Neural progenitor cell (in vitro differentiated cells): ENCODE results near the gene AHSP. TPM values are rescaled to one million over a fixed set of nuclear protein-coding genes. Genes with fewer than 3 reads are reported as not detected.
"Not testable (repeated sequence)": the region's sequence is repeated elsewhere in the genome, so short reads cannot be mapped to it uniquely, and the experiment has no call there.

ENCODE experiments used
- DNase-seq: peaks from one replicate; pipeline ENCODE4 v3.0.0-alpha.2; 2016; ENCODE audit warnings: low spot score
- H2AFZ ChIP-seq: fragments of 200-600 bp; sonication (generic); replicated peaks from 2 replicates; pipeline ENCODE4 v1.6.1; 2016; ENCODE audit warnings: antibody characterized with exemption
- H3F3A ChIP-seq: fragments of 200-600 bp; sonication (generic); 2 replicates; pipeline ENCODE4 v1.6.1; 2016; ENCODE audit warnings: antibody characterized with exemption, low read depth
- H3K27ac ChIP-seq: fragments of 200-600 bp; sonication (generic); 2 replicates; pipeline ENCODE4 v1.5.1; 2016; ENCODE audit warnings: mild to moderate bottlenecking
- H3K27me3 ChIP-seq: fragments of 200-600 bp; sonication (generic); 2 replicates; pipeline ENCODE4 v1.6.1; 2016; ENCODE audit warnings: mild to moderate bottlenecking, moderate library complexity
- H3K36me3 ChIP-seq: fragments of 200-600 bp; sonication (generic); 2 replicates; pipeline ENCODE4 v1.5.1; 2016
- H3K4me1 ChIP-seq: fragments of 200-600 bp; sonication (generic); 2 replicates; pipeline ENCODE4 v1.6.1; 2016; ENCODE audit warnings: mixed run types
- H3K4me2 ChIP-seq: fragments of 200-600 bp; sonication (generic); 2 replicates; pipeline ENCODE4 v1.6.1; 2016
- H3K4me3 ChIP-seq: fragments of 200-600 bp; sonication (generic); 2 replicates; pipeline ENCODE4 v1.5.1; 2016
- H3K79me2 ChIP-seq: fragments of 200-600 bp; sonication (generic); 2 replicates; pipeline ENCODE4 v1.6.1; 2016; ENCODE audit warnings: low read depth
- H3K9ac ChIP-seq: fragments of 200-600 bp; sonication (generic); 2 replicates; pipeline ENCODE4 v1.6.1; 2016
- H3K9me3 ChIP-seq: fragments of 200-600 bp; sonication (generic); 2 replicates; pipeline ENCODE4 v1.5.1; 2016; ENCODE audit warnings: low read depth
- H4K20me1 ChIP-seq: fragments of 200-600 bp; sonication (generic); 2 replicates; pipeline ENCODE4 v1.6.1; 2016; ENCODE audit warnings: low read depth
- H3K27ac Mint-ChIP-seq: 3 replicates; pipeline ENCODE4 v1.8.0; 2021; ENCODE audit warnings: mixed read lengths
- H3K27me3 Mint-ChIP-seq: 2 replicates; pipeline ENCODE4 v1.8.0; 2022; ENCODE audit warnings: low read depth, mild to moderate bottlenecking, inconsistent platforms, moderate library complexity, mixed read lengths; ENCODE audit not compliant: insufficient read depth
- H3K36me3 Mint-ChIP-seq: 3 replicates; pipeline ENCODE4 v1.8.0; 2021; ENCODE audit warnings: mixed read lengths
- H3K4me1 Mint-ChIP-seq: 3 replicates; pipeline ENCODE4 v1.8.0; 2021; ENCODE audit warnings: mixed read lengths
- H3K4me3 Mint-ChIP-seq: 3 replicates; pipeline ENCODE4 v1.8.0; 2021; ENCODE audit warnings: mild to moderate bottlenecking, moderate library complexity, mixed read lengths
- H3K9me3 Mint-ChIP-seq: 3 replicates; pipeline ENCODE4 v1.8.0; 2020; ENCODE audit warnings: mixed read lengths
- CTCF ChIP-seq: fragments of 200-600 bp; sonication (generic); IDR thresholded peaks from 2 replicates; pipeline ENCODE4 v1.5.1; 2017; ENCODE audit warnings: antibody characterized with exemption, mild to moderate bottlenecking
- EZH2 ChIP-seq: fragments of 200-600 bp; sonication (generic); IDR thresholded peaks from 2 replicates; pipeline ENCODE4 v1.6.1; 2017; ENCODE audit warnings: antibody characterized with exemption, mild to moderate bottlenecking, moderate library complexity
- EZH2phosphoT487 ChIP-seq: fragments of 200-600 bp; sonication (generic); IDR thresholded peaks from 2 replicates; pipeline ENCODE4 v1.6.1; 2017; ENCODE audit warnings: antibody characterized with exemption
- total RNA-seq: library from RNA; depleted of rRNA; stranded (reverse); fragments of >200 nt; gene quantifications from 2 replicates; pipeline ENCODE4 v1.2.3, GENCODE V29; 2015; ENCODE audit warnings: low replicate concordance

Gene AHSP
- total RNA-seq, 1 donor from 2014 or later: not detected

- H2AFZ ChIP-seq: no peak overlapping the region
- DNase-seq: peak; percentile 48
- H3K4me2 ChIP-seq: peak overlapping the region; percentile 76
Observed at GRCh38 chr16:31537362-31538242, 9.9 kb downstream of the AHSP start.

GRCh38 chr16:31538243-31538598 is 10.5 kb downstream of the AHSP start:
- not testable (repeated sequence) for H3K27me3 Mint-ChIP-seq, DNase-seq, H3K4me3 ChIP-seq, H3K9ac ChIP-seq, H3F3A ChIP-seq, H3K4me2 ChIP-seq, H3K4me1 ChIP-seq, H3K36me3 ChIP-seq, H3K27ac ChIP-seq, H3K79me2 ChIP-seq, H3K36me3 Mint-ChIP-seq, H3K27ac Mint-ChIP-seq, H3K9me3 Mint-ChIP-seq, H3K4me1 Mint-ChIP-seq, H3K4me3 Mint-ChIP-seq, H3K9me3 ChIP-seq, H2AFZ ChIP-seq, H4K20me1 ChIP-seq
- peaks cover 27% of the 10 kb centered on the region for H3K27me3 ChIP-seq

More at GRCh38 chr16:31537362-31538242, 9.9 kb downstream of the AHSP start:
- Mint-ChIP-seq H3K27me3 (peaks cover 8% of the 10 kb centered on the region), H3K9me3 (peaks cover 6% of the 10 kb centered on the region), H3K27ac (no peak overlapping the region), H3K36me3 (no peaks in the 10 kb centered on the region), H3K4me1 (no peaks in the 10 kb centered on the region), H3K4me3 (no peak overlapping the region)
- TF ChIP-seq EZH2phosphoT487 (no peak), EZH2 (peak; percentile 25)
- H3K4me3 ChIP-seq: peak overlapping the region; percentile 42
- no peaks in the 10 kb centered on the region for H3K9me3 ChIP-seq
- H3F3A ChIP-seq: no peaks in the 10 kb centered on the region
- H3K79me2 ChIP-seq: no peaks in the 10 kb centered on the region
- H3K27ac ChIP-seq: no peak overlapping the region
- peaks cover 27% of the 10 kb centered on the region for H3K27me3 ChIP-seq
- no peaks in the 10 kb centered on the region for H3K36me3 ChIP-seq
- H3K4me1 ChIP-seq: no peaks in the 10 kb centered on the region
- H4K20me1 ChIP-seq: no peaks in the 10 kb centered on the region
- H3K9ac ChIP-seq: no peak overlapping the region

- not testable (repeated sequence) for H3K4me3 Mint-ChIP-seq, H3K79me2 ChIP-seq, H3K27me3 Mint-ChIP-seq
Observed at GRCh38 chr16:31539762-31540161, 12.1 kb downstream of the AHSP start.

GRCh38 chr16:31542763-31543162 is 15.1 kb downstream of the AHSP start:
- peaks cover 5% of the 10 kb centered on the region for H3K9me3 Mint-ChIP-seq

More at GRCh38 chr16:31539762-31540161, 12.1 kb downstream of the AHSP start:
- H3F3A ChIP-seq, H3K4me3 ChIP-seq, H3K4me1 Mint-ChIP-seq, H3K36me3 Mint-ChIP-seq, H3K9me3 ChIP-seq, H3K4me1 ChIP-seq, H3K27ac ChIP-seq, H3K36me3 ChIP-seq, H3K9me3 Mint-ChIP-seq, H3K4me2 ChIP-seq, H4K20me1 ChIP-seq, DNase-seq, H3K27ac Mint-ChIP-seq, H3K9ac ChIP-seq, H2AFZ ChIP-seq: not testable (repeated sequence)
- peaks cover 27% of the 10 kb centered on the region for H3K27me3 ChIP-seq

More at GRCh38 chr16:31542763-31543162, 15.1 kb downstream of the AHSP start:
- Mint-ChIP-seq H3K4me3 (no peak overlapping the region), H3K36me3 (no peaks in the 10 kb centered on the region), H3K4me1 (no peaks in the 10 kb centered on the region), H3K27ac (no peak overlapping the region), H3K27me3 (peaks cover 3% of the 10 kb centered on the region)
- H2AFZ ChIP-seq: no peak overlapping the region
- TF ChIP-seq EZH2 (no peak), CTCF (no peak), EZH2phosphoT487 (no peak)
- H3K9ac ChIP-seq: no peak overlapping the region
- no peaks in the 10 kb centered on the region for H4K20me1 ChIP-seq
- no peaks in the 10 kb centered on the region for H3F3A ChIP-seq
- no peaks in the 10 kb centered on the region for H3K79me2 ChIP-seq
- peaks cover 5% of the 10 kb centered on the region for H3K27me3 ChIP-seq
- peaks cover 1% of the 10 kb centered on the region for H3K9me3 ChIP-seq
- H3K4me3 ChIP-seq: no peak overlapping the region
- no peak overlapping the region for H3K27ac ChIP-seq
- no peak overlapping the region for H3K4me2 ChIP-seq
- no peak for DNase-seq
- no peaks in the 10 kb centered on the region for H3K4me1 ChIP-seq
- no peaks in the 10 kb centered on the region for H3K36me3 ChIP-seq
